ENCODE measurements around the gene CDKAL1. TPM values are rescaled to one million over a fixed set of nuclear protein-coding genes. Genes with fewer than 3 reads are reported as not detected.
"Not testable (repeated sequence)": the region's sequence is repeated elsewhere in the genome, so short reads cannot be mapped to it uniquely, and the experiment has no call there.

CDKAL1 gene
- total RNA-seq, 2 experiments from 2014 or later = 22.1 to 23.4 TPM

DNA sequence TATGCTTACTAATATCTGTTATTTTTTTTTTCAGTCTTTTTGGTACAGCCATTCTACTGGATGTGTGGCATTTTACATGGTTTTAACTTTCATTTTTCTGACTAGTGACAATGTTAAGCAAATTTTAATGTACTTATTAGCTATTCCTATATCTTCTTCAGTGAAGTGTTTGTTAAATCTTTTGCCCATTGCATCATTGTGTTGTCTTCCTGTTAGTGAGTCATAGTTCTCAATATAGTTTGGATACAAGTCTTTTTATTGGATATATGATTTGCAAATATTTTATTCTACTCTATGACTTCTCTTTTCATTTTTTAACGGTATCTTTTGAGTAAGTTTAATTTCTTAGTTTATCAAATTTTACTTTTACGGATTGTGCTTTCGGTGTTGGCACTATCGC, 519.4 kb downstream of the CDKAL1 start:
- DNase-seq (no peak), ATAC-seq (no peak)
- Mint-ChIP-seq H3K27ac (no peak overlapping the region), H3K4me3 (no peak overlapping the region), H3K27me3 (no peaks in the 10 kb centered on the region), H3K9me3 (ENCODE audit: low read depth) (peaks cover 22% of the 10 kb centered on the region), H3K4me1 (peaks cover 4% of the 10 kb centered on the region), H3K36me3 (ENCODE audit: low read depth) (peaks cover 37% of the 10 kb centered on the region)
- POLR2A ChIA-PET = no interaction called here
- CTCF ChIA-PET = no interaction called here
- intact Hi-C loops (cut with DNase I, micrococcal nuclease) = no loop called here

DNA sequence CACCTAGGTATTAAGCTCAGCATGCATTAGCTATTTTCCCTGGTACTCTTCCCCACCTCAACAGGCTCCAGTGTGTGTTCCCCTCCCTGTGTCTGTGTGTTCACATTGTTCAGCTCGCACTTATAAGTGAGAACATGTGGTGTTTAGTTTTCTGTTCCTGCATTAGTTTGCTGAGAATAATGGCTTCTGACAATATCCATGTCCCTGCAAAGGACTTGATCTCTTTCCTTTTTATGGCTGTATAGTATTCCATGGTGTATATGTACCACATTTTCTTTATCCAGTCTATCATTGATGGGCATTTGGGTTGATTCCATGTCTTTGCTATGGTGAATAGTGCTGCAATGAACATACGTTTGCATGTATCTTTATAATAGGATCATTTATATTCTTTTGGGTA, 521.2 kb downstream of the CDKAL1 start:
- CTCF ChIA-PET = interaction anchor here (0.6 kb wide), 1 partner anchor 8 kb away, joined by 4 read pairs; no protein-coding TSS in a partner anchor

DNA sequence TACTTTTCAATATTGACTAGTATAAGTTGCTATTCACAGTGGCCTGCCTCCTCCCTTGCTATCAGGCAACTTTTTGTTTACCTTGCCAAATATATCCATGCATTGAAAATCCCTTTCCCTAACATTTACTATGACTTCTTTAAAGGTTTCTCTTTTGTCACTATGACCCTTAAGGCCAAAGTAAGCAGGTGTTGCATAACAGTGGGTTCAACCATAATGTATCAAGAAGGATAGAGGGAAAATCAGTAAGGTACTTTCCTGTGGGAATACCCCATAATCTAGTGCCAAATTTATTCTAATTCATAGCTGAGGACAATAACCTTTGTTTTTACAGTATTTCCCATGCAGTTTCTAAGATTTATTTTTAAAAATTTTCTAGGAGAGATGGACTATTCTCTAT, 527.6 kb downstream of the CDKAL1 start:
- ChIA-PET POLR2A (no interaction called here), CTCF (no interaction called here)
- DNase-seq (no peak), ATAC-seq (no peak)
- Mint-ChIP-seq H3K9me3 (ENCODE audit: low read depth) (peaks cover 16% of the 10 kb centered on the region), H3K27ac (no peak overlapping the region), H3K4me1 (no peaks in the 10 kb centered on the region), H3K27me3 (no peaks in the 10 kb centered on the region), H3K4me3 (no peak overlapping the region), H3K36me3 (ENCODE audit: low read depth) (peaks cover 42% of the 10 kb centered on the region)
- intact Hi-C loops (cut with DNase I, micrococcal nuclease) = no loop called here

More for the DNA sequence above, 521.2 kb downstream of the CDKAL1 start:
- DNase-seq; POLR2A ChIA-PET; ATAC-seq; H3K27me3 Mint-ChIP-seq; H3K27ac Mint-ChIP-seq; H3K4me1 Mint-ChIP-seq; H3K4me3 Mint-ChIP-seq; intact Hi-C loops (cut with DNase I, micrococcal nuclease): not testable (repeated sequence)
- peaks cover 29% of the 10 kb centered on the region for H3K9me3 Mint-ChIP-seq (ENCODE audit: low read depth)
- H3K36me3 Mint-ChIP-seq (ENCODE audit: low read depth) = peaks cover 43% of the 10 kb centered on the region

DNA sequence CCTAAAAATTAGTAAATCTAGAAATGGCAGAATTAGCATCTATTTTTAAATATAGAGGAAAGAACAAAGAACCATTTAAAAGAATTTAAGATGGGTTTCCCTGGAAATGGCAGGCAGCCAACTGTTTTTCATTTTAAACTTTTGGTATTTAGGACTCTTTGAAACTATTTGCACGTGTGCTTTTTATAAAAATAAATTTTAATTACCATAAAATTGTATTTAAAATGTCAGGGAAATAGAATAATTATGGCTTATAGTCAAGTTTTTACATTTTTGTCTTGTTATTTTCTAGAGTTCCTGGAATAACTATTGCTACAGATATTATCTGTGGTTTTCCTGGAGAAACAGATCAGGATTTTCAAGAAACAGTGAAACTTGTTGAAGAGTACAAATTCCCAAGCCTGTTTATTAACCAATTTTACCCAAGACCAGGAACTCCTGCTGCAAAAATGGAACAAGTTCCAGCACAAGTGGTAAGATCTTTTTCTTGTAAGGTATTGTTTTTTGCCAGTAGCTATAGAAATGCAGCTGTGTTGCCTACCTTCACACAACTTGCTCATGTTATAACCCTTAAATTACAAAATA, 530.6 kb downstream of the CDKAL1 start:
- Mint-ChIP-seq H3K27ac (no peak overlapping the region), H3K9me3 (ENCODE audit: low read depth) (peaks cover 6% of the 10 kb centered on the region), H3K4me1 (no peaks in the 10 kb centered on the region), H3K27me3 (no peaks in the 10 kb centered on the region), H3K4me3 (no peak overlapping the region), H3K36me3 (ENCODE audit: low read depth) (peaks cover 35% of the 10 kb centered on the region)
- DNase-seq = no peak
- ChIA-PET POLR2A (no interaction called here), CTCF (no interaction called here)
- ATAC-seq = no peak
- intact Hi-C loops (cut with DNase I, micrococcal nuclease) = no loop called here

DNA sequence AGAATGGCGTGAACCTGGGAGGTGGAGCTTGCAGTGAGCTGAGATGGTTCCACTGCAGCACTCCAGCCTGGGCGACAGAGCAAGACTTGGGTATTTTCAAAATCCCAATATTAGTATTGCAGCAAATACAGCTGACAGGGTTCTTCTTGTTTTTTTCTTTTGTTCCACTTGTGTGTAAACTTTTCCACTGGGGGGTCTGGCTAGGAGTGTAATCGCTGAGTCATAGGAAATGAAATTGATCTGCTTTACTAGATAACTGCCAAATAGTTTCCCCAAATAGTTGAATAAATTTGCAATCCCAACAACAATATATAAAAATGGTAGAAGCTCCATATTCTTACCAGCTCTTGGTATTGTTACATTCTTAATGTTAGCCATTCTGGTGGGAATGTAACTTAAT, 533.3 kb downstream of the CDKAL1 start:
- intact Hi-C loops (cut with DNase I, micrococcal nuclease) = no loop called here
- no peak for ATAC-seq
- DNase-seq = no peak
- Mint-ChIP-seq H3K27ac (no peak overlapping the region), H3K4me1 (no peaks in the 10 kb centered on the region), H3K36me3 (ENCODE audit: low read depth) (peaks cover 52% of the 10 kb centered on the region), H3K9me3 (ENCODE audit: low read depth) (peaks cover 13% of the 10 kb centered on the region), H3K27me3 (no peaks in the 10 kb centered on the region), H3K4me3 (no peak overlapping the region)
- ChIA-PET POLR2A (no interaction called here), CTCF (no interaction called here)

DNA sequence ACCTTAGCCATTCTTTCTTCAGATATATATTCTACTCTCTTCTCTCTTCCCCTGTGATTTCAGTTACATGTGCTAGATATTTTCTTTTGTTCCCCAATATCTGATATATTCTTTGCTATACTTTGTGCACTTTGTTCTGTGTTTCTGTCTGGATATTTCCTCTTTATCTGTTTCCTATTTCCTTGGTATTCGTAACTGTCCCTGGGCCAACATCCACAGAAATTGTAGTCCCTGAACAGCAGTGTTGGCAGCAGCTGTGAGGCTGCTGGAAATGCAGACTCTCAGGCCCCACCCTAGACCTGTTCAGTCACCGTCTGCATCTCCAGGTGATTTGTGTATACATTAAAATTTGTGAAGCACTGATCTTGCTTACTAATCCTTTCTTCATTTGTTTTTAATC, 536.4 kb downstream of the CDKAL1 start:
- POLR2A ChIA-PET = no interaction called here
- no peaks in the 10 kb centered on the region for H3K27me3 Mint-ChIP-seq
- peaks cover 16% of the 10 kb centered on the region for H3K9me3 Mint-ChIP-seq (ENCODE audit: low read depth)
- DNase-seq (no peak), ATAC-seq (no peak)
- no peak overlapping the region for H3K27ac Mint-ChIP-seq
- H3K4me3 Mint-ChIP-seq = no peak overlapping the region
- CTCF ChIA-PET = no interaction called here
- H3K4me1 Mint-ChIP-seq = no peaks in the 10 kb centered on the region
- intact Hi-C loops (cut with DNase I, micrococcal nuclease) = no loop called here
- peaks cover 55% of the 10 kb centered on the region for H3K36me3 Mint-ChIP-seq (ENCODE audit: low read depth)

DNA sequence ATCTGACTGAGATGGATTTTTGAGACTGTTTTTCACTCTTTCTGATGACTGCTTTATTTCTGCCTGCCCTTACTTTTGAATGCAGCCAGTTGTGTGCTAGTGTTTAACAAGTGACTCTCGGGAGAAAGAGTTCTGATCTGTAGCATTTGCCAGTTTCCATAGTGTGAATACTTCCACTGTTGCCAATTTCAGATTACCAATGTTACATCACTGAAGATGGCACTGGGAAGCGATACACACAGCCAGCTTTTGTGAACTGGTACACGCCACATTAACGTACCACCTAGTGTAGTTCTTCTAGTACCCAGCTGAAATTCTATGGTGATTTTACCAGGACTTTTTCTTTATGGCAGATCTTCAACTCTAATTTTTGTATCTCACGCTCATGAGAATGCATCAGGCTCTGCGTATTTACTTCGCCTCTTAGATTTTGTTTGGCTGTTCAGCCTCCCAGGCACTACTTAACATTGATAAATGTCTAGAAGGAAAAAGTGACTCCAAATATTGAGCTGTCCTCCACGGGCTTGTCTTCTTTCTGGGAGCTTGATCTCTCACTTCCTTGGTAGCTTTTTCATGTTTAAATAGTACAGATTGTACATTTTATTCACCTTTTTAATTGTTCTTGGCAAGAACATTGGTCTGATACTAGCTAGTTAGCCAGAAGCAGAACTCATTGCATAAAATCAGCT, 537.7 kb downstream of the CDKAL1 start:
- Mint-ChIP-seq H3K4me1 (no peaks in the 10 kb centered on the region), H3K27ac (no peak overlapping the region), H3K4me3 (no peak overlapping the region), H3K36me3 (ENCODE audit: low read depth) (peaks cover 48% of the 10 kb centered on the region), H3K9me3 (ENCODE audit: low read depth) (peaks cover 18% of the 10 kb centered on the region), H3K27me3 (no peaks in the 10 kb centered on the region)
- DNase-seq = no peak
- no peak for ATAC-seq
- CTCF ChIA-PET = no interaction called here
- intact Hi-C loops (cut with DNase I, micrococcal nuclease) = no loop called here
- POLR2A ChIA-PET = no interaction called here

DNA sequence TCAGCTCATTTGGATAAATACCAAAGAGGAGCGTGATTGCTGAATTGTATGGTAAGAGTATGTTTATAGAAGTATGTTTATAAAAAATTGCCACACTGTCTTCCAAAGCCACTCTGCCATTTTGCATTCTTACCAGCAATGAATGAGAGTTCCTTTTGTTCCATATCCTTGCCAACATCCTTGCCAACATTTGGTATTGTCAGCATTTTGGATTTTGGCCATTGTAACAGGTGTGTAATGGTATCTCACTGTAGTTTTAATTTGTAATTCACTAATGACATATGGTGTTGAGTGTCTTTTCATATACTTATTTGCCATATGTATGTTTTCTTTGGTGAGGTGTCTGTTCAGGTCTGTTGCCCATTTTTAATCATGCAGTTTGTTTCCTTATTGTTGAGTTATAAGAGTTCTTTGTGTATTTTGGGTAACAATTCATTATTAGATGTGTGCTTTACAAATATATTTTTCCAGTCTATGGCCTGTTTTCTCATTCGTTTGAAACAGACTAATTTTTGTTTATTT, 539.1 kb downstream of the CDKAL1 start:
- intact Hi-C loops (cut with DNase I, micrococcal nuclease) = no loop called here
- ATAC-seq = no peak
- H3K4me3 Mint-ChIP-seq = no peak overlapping the region
- ChIA-PET POLR2A (no interaction called here), CTCF (no interaction called here)
- no peak for DNase-seq
- H3K27ac Mint-ChIP-seq = no peak overlapping the region
- H3K9me3 Mint-ChIP-seq (ENCODE audit: low read depth) = peaks cover 15% of the 10 kb centered on the region
- peaks cover 48% of the 10 kb centered on the region for H3K36me3 Mint-ChIP-seq (ENCODE audit: low read depth)
- no peaks in the 10 kb centered on the region for H3K4me1 Mint-ChIP-seq
- no peaks in the 10 kb centered on the region for H3K27me3 Mint-ChIP-seq

DNA sequence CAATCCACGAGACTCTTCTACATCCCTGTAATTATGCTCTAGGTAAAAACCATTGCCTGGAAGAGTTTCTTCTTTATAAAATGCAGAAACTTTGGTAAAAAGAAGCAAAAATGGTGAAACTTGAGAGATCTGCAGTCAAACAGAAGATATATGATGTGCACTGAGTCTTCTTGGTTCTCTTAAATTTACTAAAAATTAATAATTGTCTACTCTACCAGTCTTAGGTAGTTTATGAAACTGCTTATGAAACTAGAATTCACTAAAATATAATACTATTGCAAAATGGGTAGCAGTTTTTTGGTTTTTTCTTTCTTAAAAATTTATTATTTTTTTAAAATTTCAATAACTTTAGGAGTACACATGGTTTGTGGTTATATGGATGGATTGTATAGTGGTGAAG, 540.2 kb downstream of the CDKAL1 start:
- no peak overlapping the region for H3K4me3 Mint-ChIP-seq
- no peak overlapping the region for H3K27ac Mint-ChIP-seq
- intact Hi-C loops (cut with DNase I, micrococcal nuclease) = no loop called here
- ChIA-PET CTCF (no interaction called here), POLR2A (interaction anchor here (0.6 kb wide), 1 partner anchor 197 kb away, joined by 3 read pairs; no protein-coding TSS in a partner anchor)
- H3K9me3 Mint-ChIP-seq (ENCODE audit: low read depth) = peaks cover 13% of the 10 kb centered on the region
- no peak for ATAC-seq
- no peak for DNase-seq
- H3K36me3 Mint-ChIP-seq (ENCODE audit: low read depth) = peaks cover 53% of the 10 kb centered on the region
- H3K27me3 Mint-ChIP-seq = no peaks in the 10 kb centered on the region
- no peaks in the 10 kb centered on the region for H3K4me1 Mint-ChIP-seq

DNA sequence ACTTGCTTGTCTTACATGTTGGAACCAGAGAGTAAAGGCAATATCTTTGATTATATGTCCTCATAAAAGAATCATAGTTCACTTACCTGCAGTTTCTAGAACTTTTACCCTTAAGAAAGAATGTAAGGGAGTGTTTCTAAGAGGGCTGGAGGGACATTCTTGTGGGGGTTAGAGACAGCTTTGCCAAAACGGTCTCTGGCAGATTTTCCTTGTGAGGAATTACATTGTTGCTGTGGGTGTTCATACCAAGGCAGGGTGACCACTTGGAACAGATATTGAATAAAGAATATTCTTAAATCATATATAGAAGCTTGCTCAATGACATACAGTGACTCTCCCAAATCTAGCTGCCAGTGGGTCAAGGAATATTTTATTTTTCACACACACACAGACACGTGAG, 541.7 kb downstream of the CDKAL1 start:
- H3K36me3 Mint-ChIP-seq (ENCODE audit: low read depth) = peaks cover 51% of the 10 kb centered on the region

DNA sequence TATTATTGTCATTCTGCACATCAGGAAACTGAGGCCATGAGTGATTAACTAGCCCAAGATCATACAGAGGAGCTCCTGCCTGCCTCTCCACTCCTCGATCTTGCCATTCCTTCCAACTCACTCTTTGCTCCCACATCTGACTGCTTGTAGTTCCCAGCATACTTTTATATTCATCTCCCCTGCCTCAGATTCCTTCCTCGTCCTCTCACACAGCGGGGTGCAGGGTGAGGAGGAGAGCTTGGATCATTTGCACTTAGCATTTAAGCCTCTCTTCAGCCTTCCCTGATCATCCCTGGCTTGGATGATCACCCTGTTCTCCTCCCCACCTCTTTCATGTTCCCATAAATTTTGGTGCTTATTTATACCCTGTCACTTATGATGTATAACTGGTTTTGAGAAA, 544.2 kb downstream of the CDKAL1 start:
- Mint-ChIP-seq H3K4me3 (no peak overlapping the region), H3K36me3 (ENCODE audit: low read depth) (peaks cover 31% of the 10 kb centered on the region), H3K4me1 (no peaks in the 10 kb centered on the region), H3K27me3 (no peaks in the 10 kb centered on the region), H3K9me3 (ENCODE audit: low read depth) (peaks cover 3% of the 10 kb centered on the region), H3K27ac (no peak overlapping the region)
- DNase-seq (no peak), ATAC-seq (no peak)
- intact Hi-C loops (cut with DNase I, micrococcal nuclease) = no loop called here
- ChIA-PET CTCF (no interaction called here), POLR2A (no interaction called here)

More for the DNA sequence above, 541.7 kb downstream of the CDKAL1 start:
- intact Hi-C loops (cut with DNase I, micrococcal nuclease) = no loop called here
- CTCF ChIA-PET = interaction anchor here (1.4 kb wide), 1 partner anchor 14 kb away, joined by 3 read pairs; no protein-coding TSS in a partner anchor
- no peaks in the 10 kb centered on the region for H3K27me3 Mint-ChIP-seq
- ATAC-seq = no peak
- no peak overlapping the region for H3K27ac Mint-ChIP-seq
- no peak for DNase-seq
- H3K4me1 Mint-ChIP-seq = no peaks in the 10 kb centered on the region
- POLR2A ChIA-PET = no interaction called here
- H3K9me3 Mint-ChIP-seq (ENCODE audit: low read depth) = peaks cover 10% of the 10 kb centered on the region
- H3K4me3 Mint-ChIP-seq = no peak overlapping the region

DNA sequence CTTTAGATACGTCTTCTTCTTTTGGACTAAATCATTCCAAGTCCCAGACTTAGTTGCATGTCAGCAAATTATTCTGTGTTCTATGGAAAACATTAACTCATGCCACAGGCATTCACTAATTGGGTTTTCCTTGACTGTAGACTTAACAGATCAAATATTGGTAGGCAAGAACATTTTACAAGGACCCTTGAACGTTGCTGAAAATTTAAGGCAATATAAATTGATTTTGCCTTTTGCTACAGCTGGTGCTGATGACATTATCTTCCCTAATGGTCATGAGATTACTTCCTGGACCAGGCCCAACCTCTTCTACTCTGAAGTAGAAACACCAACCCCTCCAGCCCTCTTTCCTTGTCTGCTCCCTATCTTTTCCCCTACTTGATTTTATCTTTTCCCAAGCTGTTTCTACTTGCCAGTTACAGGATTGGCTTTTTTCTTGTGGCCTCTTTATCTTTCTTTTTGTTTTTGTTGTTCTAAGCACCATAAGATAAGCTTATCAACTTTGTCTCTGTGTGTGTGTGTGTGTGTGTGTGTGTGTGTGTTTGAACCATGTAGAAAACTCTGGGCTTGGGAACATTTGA, 545.3 kb downstream of the CDKAL1 start:
- CTCF ChIA-PET = no interaction called here
- ATAC-seq = no peak
- no peaks in the 10 kb centered on the region for H3K4me1 Mint-ChIP-seq
- POLR2A ChIA-PET = no interaction called here
- no peak overlapping the region for H3K4me3 Mint-ChIP-seq
- intact Hi-C loops (cut with DNase I, micrococcal nuclease) = no loop called here
- DNase-seq = no peak
- H3K27ac Mint-ChIP-seq = no peak overlapping the region
- no peaks in the 10 kb centered on the region for H3K27me3 Mint-ChIP-seq
- H3K36me3 Mint-ChIP-seq (ENCODE audit: low read depth) = peaks cover 27% of the 10 kb centered on the region
- peaks cover 2% of the 10 kb centered on the region for H3K9me3 Mint-ChIP-seq (ENCODE audit: low read depth)
